NB4 (cell line): Measurements from ENCODE around the gene ARSB.

ENCODE experiments used
- CTCF ChIP-seq: IDR thresholded peaks from one replicate; pipeline ENCODE4 v1.5.1; 2012; ENCODE audit warnings: low read depth, low read length
- MAX ChIP-seq: IDR thresholded peaks from 2 replicates; pipeline ENCODE4 v1.6.1; 2011; ENCODE audit warnings: low read depth, low read length
- MYC ChIP-seq: IDR thresholded peaks from 2 replicates; pipeline ENCODE4 v1.6.1; 2011; ENCODE audit warnings: low read depth, low read length
- POLR2A ChIP-seq: IDR thresholded peaks from 2 replicates; pipeline ENCODE4 v1.6.1; 2011; ENCODE audit warnings: mild to moderate bottlenecking; ENCODE audit not compliant: insufficient read length; ENCODE audit errors: extremely low read depth

- TF ChIP-seq CTCF (no peak), MAX (no peak), POLR2A (no peak), MYC (no peak)
These were observed 171.1 kb downstream of the ARSB start for GRCh38 chr5:78813906-78814530.
